GM18909 (cell line): ENCODE data around the gene DPF3.

Experiments
- ATAC-seq: cut with Tn5 transposase; IDR thresholded peaks from one replicate; pipeline ENCODE4 v1.9.1; 2021; ENCODE audit warnings: mild to moderate bottlenecking; ENCODE audit not compliant: unreplicated experiment, poor library complexity

DPF3 gene

GRCh38 chr14:72726444-72726843 is 167.5 kb downstream of the DPF3 start:
- no peak for ATAC-seq

- ATAC-seq, result no peak
Observed at GRCh38 chr14:72723858-72724530, 169.9 kb downstream of the DPF3 start.

- ATAC-seq, result no peak
Observed at GRCh38 chr14:72722201-72722785, 171.6 kb downstream of the DPF3 start.

- no peak for ATAC-seq
Observed at GRCh38 chr14:72721083-72721482, 172.8 kb downstream of the DPF3 start.

- no peak for ATAC-seq
Observed at GRCh38 chr14:72717220-72717619, 176.7 kb downstream of the DPF3 start.

- no peak for ATAC-seq
Observed at GRCh38 chr14:72716476-72716875, 177.4 kb downstream of the DPF3 start.

GRCh38 chr14:72715850-72716228 is 178.1 kb downstream of the DPF3 start:
- ATAC-seq, result no peak

GRCh38 chr14:72715215-72715849 is 178.6 kb downstream of the DPF3 start:
- no peak for ATAC-seq

GRCh38 chr14:72714871-72715214 is 179.1 kb downstream of the DPF3 start:
- no peak for ATAC-seq

- ATAC-seq, result peak; percentile 67
Observed at GRCh38 chr14:72714094-72714493, 179.8 kb downstream of the DPF3 start.

- no peak for ATAC-seq
Observed at GRCh38 chr14:72711936-72712335, 182.0 kb downstream of the DPF3 start.

- ATAC-seq, result no peak
Observed at GRCh38 chr14:72709916-72710611, 183.8 kb downstream of the DPF3 start.

- ATAC-seq, result no peak
Observed at GRCh38 chr14:72708708-72709475, 185.0 kb downstream of the DPF3 start.

GRCh38 chr14:72708222-72708621 is 185.7 kb downstream of the DPF3 start:
- ATAC-seq, result no peak

GRCh38 chr14:72706485-72706884 is 187.4 kb downstream of the DPF3 start:
- no peak for ATAC-seq

- no peak for ATAC-seq
Observed at GRCh38 chr14:72704502-72704901, 189.4 kb downstream of the DPF3 start.

GRCh38 chr14:72701605-72702004 is 192.3 kb downstream of the DPF3 start:
- no peak for ATAC-seq

GRCh38 chr14:72701237-72701565 is 192.7 kb downstream of the DPF3 start:
- no peak for ATAC-seq

- ATAC-seq, result no peak
Observed at GRCh38 chr14:72700338-72701236, 193.3 kb downstream of the DPF3 start.

GRCh38 chr14:72699852-72700257 is 194.0 kb downstream of the DPF3 start:
- ATAC-seq, result no peak
